Prostate gland (tissue), 2 donors: ENCODE measurements around the gene RFPL1. TPM values are rescaled to one million over a fixed set of nuclear protein-coding genes. Genes with fewer than 3 reads are reported as not detected.

Experiments used
- DNase-seq: peaks from one replicate; pipeline ENCODE4 v3.0.0-alpha.2; 2019; ENCODE audit warnings: low spot score
- H3K27ac ChIP-seq, 2 donors: fragments of 200-600 bp; sonication (generic); 2 replicates each; pipeline ENCODE4 v1.5.1; 2017 to 2019
- H3K27me3 ChIP-seq: fragments of 200-600 bp; sonication (generic); replicated peaks from 2 replicates; pipeline ENCODE4 v1.5.1; 2019; ENCODE audit not compliant: insufficient read depth
- H3K36me3 ChIP-seq, 2 donors: fragments of 200-600 bp; sonication (generic); 1 replicate in 1 of 2; 2 replicates in 1 of 2; pipeline versions ENCODE4 v1.5.1 to v1.8.1; 2017 to 2019
- H3K4me1 ChIP-seq: fragments of 200-600 bp; sonication (generic); replicated peaks from 2 replicates; pipeline ENCODE4 v1.5.1; 2019
- H3K4me3 ChIP-seq, 2 donors: fragments of 200-600 bp; sonication (generic); 2 replicates each; pipeline ENCODE4 v1.5.1; 2017 to 2019
- H3K9me3 ChIP-seq: fragments of 200-600 bp; sonication (generic); 2 replicates; pipeline ENCODE4 v1.5.1; 2017
- POLR2A ChIP-seq: fragments of 450-650 bp; IDR thresholded peaks from one replicate; pipeline ENCODE4 v1.6.1; 2016; ENCODE audit warnings: antibody characterized with exemption, mild to moderate bottlenecking
- POLR2AphosphoS5 ChIP-seq: sonication (generic); formaldehyde crosslinking; IDR thresholded peaks from one replicate; pipeline ENCODE4 v1.6.1; 2017; ENCODE audit warnings: antibody characterized with exemption
- WGBS: methylation state at CpG from one replicate; pipeline ENCODE4 v1.1.5; 2018; 5-methylcytosine and 5-hydroxymethylcytosine counted together
- intact Hi-C: fragments of 100-400 bp; cut with DNase I; formaldehyde crosslinking; loops from one replicate; pipeline ENCODE4 v1.14.2; 2022
- total RNA-seq, 2 donors: library from RNA; depleted of rRNA; stranded (reverse); fragments of >200 nt; gene quantifications; one replicate each; pipeline ENCODE4 v1.1.0, GENCODE V29; 2016
- TF ChIP-seq, protein P1 (sequence below), 4 experiments: fragments of 200-600 bp in 2 of 4; fragments of 450-650 bp in 2 of 4; sonication (generic) in 2 of 4; IDR thresholded peaks; 1 replicate in 3 of 4; 2 replicates in 1 of 4; pipeline ENCODE4 v1.5.1; 2016 to 2019; ENCODE audit warnings: antibody characterized with exemption in 4 of 4, mild to moderate bottlenecking in 2 of 4, moderate library complexity in 2 of 4

The RFPL1 gene
- total RNA-seq, 2 donors from 2014 or later, result 1.7 TPM; not detected in 1

- Histone ChIP-seq H3K36me3 (no peaks in the 10 kb centered on the region), H3K9me3 (no peaks in the 10 kb centered on the region), H3K27me3 (no peaks in the 10 kb centered on the region), H3K4me3 (no peak overlapping the region), H3K27ac (no peak overlapping the region), H3K4me1 (no peaks in the 10 kb centered on the region)
- no peak for DNase-seq
- intact Hi-C loops, result no loop called here
- 93% methylated on average over 6 of the region's 7 CpGs for WGBS
- TF ChIP-seq, protein P1, sequence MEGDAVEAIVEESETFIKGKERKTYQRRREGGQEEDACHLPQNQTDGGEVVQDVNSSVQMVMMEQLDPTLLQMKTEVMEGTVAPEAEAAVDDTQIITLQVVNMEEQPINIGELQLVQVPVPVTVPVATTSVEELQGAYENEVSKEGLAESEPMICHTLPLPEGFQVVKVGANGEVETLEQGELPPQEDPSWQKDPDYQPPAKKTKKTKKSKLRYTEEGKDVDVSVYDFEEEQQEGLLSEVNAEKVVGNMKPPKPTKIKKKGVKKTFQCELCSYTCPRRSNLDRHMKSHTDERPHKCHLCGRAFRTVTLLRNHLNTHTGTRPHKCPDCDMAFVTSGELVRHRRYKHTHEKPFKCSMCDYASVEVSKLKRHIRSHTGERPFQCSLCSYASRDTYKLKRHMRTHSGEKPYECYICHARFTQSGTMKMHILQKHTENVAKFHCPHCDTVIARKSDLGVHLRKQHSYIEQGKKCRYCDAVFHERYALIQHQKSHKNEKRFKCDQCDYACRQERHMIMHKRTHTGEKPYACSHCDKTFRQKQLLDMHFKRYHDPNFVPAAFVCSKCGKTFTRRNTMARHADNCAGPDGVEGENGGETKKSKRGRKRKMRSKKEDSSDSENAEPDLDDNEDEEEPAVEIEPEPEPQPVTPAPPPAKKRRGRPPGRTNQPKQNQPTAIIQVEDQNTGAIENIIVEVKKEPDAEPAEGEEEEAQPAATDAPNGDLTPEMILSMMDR (IDR thresholded peaks at IDR 0.05), result no peak
- TF ChIP-seq POLR2A (no peak), POLR2AphosphoS5 (no peak)
Measured at GRCh38 chr22:29463629-29464028, 25.2 kb downstream of the RFPL1 start.

GRCh38 chr22:29464581-29464980 lies 26.2 kb downstream of the RFPL1 start:
- no peaks in the 10 kb centered on the region for H3K9me3 ChIP-seq
- H3K4me1 ChIP-seq, result no peaks in the 10 kb centered on the region
- H3K36me3 ChIP-seq, result no peaks in the 10 kb centered on the region
- TF ChIP-seq, protein P1 (IDR thresholded peaks at IDR 0.05), result no peak
- TF ChIP-seq POLR2AphosphoS5, result no peak
- no peak for TF ChIP-seq POLR2A
- 92% methylated on average over 7 of the region's 7 CpGs for WGBS
- no peak overlapping the region for H3K4me3 ChIP-seq
- no peaks in the 10 kb centered on the region for H3K27me3 ChIP-seq
- DNase-seq, result no peak
- intact Hi-C loops, result no loop called here
- H3K27ac ChIP-seq, result no peak overlapping the region

- Histone ChIP-seq H3K36me3 (no peaks in the 10 kb centered on the region), H3K4me3 (peak overlapping the region in 1 of 2 donors; percentile 37), H3K9me3 (no peaks in the 10 kb centered on the region), H3K27me3 (no peaks in the 10 kb centered on the region), H3K4me1 (no peaks in the 10 kb centered on the region), H3K27ac (no peak overlapping the region)
- intact Hi-C loops, result no loop called here
- TF ChIP-seq POLR2A (no peak), POLR2AphosphoS5 (no peak)
- TF ChIP-seq, protein P1 (IDR thresholded peaks at IDR 0.05), result no peak
- no peak for DNase-seq
- WGBS, result 56% methylated on average over 9 of the region's 9 CpGs
Measured at GRCh38 chr22:29469755-29470154, 31.4 kb downstream of the RFPL1 start.

DNA sequence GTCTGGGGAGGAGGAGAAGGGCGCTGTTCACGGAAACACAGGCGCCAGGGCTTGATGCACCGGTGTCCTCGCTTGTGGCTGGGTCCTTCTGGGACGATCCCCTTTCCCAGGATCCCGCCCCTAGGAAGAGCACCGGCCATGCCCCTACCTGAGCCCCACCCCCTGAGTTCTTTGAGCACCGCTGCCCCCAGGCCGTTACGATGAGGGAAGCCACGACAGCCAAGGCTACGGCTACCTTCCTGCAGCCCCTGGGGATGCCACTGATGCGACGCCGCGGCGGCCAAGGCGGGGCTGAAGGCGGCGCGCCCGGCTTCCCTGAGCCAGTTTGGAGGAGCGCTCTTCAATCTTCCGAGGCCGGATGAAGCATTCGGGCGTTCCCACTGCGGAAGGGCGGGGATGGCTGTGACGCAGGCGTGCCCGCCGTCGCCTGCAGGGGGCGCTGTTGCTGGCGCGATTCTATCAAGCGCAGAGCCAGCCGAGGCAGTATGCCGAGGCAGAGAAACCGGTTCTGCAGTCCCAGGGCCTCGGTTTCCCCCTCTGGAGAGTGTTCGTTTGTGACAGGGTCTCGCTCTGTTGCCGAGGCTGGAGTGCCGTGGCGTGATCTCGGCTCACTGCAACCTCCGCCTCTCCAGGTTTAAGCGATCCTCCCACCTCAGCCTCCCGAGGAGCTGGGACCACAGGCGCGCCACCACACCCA lies 31.9 kb downstream of the RFPL1 start:
- no peak overlapping the region for H3K27ac ChIP-seq
- peak; percentile 54 for DNase-seq
- no peaks in the 10 kb centered on the region for H3K4me1 ChIP-seq
- H3K9me3 ChIP-seq, result no peaks in the 10 kb centered on the region
- intact Hi-C loops, result no loop called here
- 23% methylated on average over 53 of the region's 54 CpGs for WGBS
- H3K4me3 ChIP-seq, result peak overlapping the region; percentile 8 to 37
- no peaks in the 10 kb centered on the region for H3K36me3 ChIP-seq
- TF ChIP-seq, protein P1 (IDR thresholded peaks at IDR 0.05), result peak; percentile 55 to 88 (median 77)
- TF ChIP-seq POLR2A, result no peak
- TF ChIP-seq POLR2AphosphoS5, result peak; percentile 40
- H3K27me3 ChIP-seq, result no peaks in the 10 kb centered on the region

DNA sequence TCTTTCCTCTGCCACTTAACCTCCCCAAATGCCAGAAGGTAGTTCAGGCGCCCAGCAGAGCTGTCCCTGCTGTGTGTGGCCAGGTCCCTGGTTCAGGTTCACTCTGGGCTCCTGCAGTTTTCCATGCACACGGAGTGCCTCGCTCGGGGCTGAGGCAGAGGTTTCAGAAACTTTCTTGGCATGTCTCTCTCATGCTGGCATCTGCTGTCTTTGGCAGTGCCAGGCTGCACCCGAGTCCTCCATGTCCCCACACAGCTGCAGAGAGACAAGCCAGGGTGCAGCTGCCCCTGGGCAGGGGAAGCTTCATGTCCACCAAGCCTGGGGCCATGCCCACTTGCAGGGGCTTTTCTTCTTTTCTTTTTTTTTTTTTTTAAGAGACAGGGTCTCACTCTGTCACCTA lies 34.6 kb downstream of the RFPL1 start:
- WGBS, result 69% methylated on average over 5 of the region's 5 CpGs
- no peaks in the 10 kb centered on the region for H3K9me3 ChIP-seq
- H3K27me3 ChIP-seq, result no peaks in the 10 kb centered on the region
- intact Hi-C loops, result no loop called here
- no peak overlapping the region for H3K4me3 ChIP-seq
- DNase-seq, result no peak
- no peak overlapping the region for H3K27ac ChIP-seq
- no peak for TF ChIP-seq POLR2A
- TF ChIP-seq, protein P1 (IDR thresholded peaks at IDR 0.05), result no peak
- no peak for TF ChIP-seq POLR2AphosphoS5
- no peaks in the 10 kb centered on the region for H3K36me3 ChIP-seq
- no peaks in the 10 kb centered on the region for H3K4me1 ChIP-seq
